SK-N-SH (cell line): ENCODE measurements around the gene C17orf114.

Experiments
- CTCF ChIA-PET: fragments of 300-600, 350-600 bp; formaldehyde crosslinking; extraction: SDS; loops from one replicate; lab custom pipeline; 2021; lab: Yijun Ruan, JAX
- POLR2A ChIA-PET: fragments of 350-600 bp; sonication (Branson Sonifier 250); formaldehyde crosslinking; extraction: SDS; loops from one replicate; lab custom pipeline; 2020; ENCODE audit warnings: antibody characterized with exemption, inconsistent platforms; lab: Yijun Ruan, JAX
- DNase-seq: peaks from one replicate; pipeline ENCODE4 v3.0.0; 2012
- H2AFZ ChIP-seq: fragments of 200-600 bp; sonication (generic); 2 replicates; pipeline ENCODE4 v1.8.1; 2016; ENCODE audit warnings: antibody characterized with exemption, mild to moderate bottlenecking, low read depth
- H3F3A ChIP-seq: fragments of 200-600 bp; sonication (generic); replicated peaks from 2 replicates; pipeline ENCODE3; 2016; ENCODE audit warnings: antibody characterized with exemption, mild to moderate bottlenecking; ENCODE audit not compliant: insufficient read depth
- H3K27ac ChIP-seq, 2 experiments: fragments of 200-500 bp in 1 of 2; fragments of 200-600 bp in 1 of 2; sonication (Bioruptor generic) in 1 of 2; sonication (generic), shearing (Covaris generic) in 1 of 2; 2 replicates each; pipeline versions ENCODE4 v1.5.1 to v1.6.1; 2014 to 2016; ENCODE audit warnings: low read depth in 2 of 2, inconsistent platforms in 1 of 2, low read length in 1 of 2, mild to moderate bottlenecking in 1 of 2, mixed read lengths in 1 of 2
- H3K27me3 ChIP-seq: fragments of 200-600 bp; sonication (generic), shearing (Covaris generic); 2 replicates; pipeline ENCODE4 v1.6.1; 2016; ENCODE audit warnings: mixed run types; ENCODE audit not compliant: insufficient read depth
- H3K36me3 ChIP-seq, 2 experiments: fragments of 200-500 bp in 1 of 2; fragments of 200-600 bp in 1 of 2; sonication (Bioruptor generic) in 1 of 2; sonication (generic) in 1 of 2; replicated peaks in 1 of 2; 2 replicates each; pipeline versions ENCODE3 to v1.5.1; 2014 to 2016; ENCODE audit warnings: low read length in 1 of 2, mild to moderate bottlenecking in 1 of 2; ENCODE audit not compliant: insufficient read depth in 2 of 2, control insufficient read depth in 1 of 2
- H3K4me1 ChIP-seq, 2 experiments: fragments of 200-500 bp in 1 of 2; fragments of 200-600 bp in 1 of 2; sonication (Bioruptor generic) in 1 of 2; sonication (generic), shearing (Covaris generic) in 1 of 2; 2 replicates each; pipeline versions ENCODE4 v1.5.1 to v1.6.1; 2014 to 2016; ENCODE audit warnings: low read depth in 1 of 2, low read length in 1 of 2, mixed run types in 1 of 2; ENCODE audit not compliant: insufficient read depth in 2 of 2, control insufficient read depth in 1 of 2
- H3K4me2 ChIP-seq: fragments of 200-600 bp; sonication (generic), shearing (Covaris generic); 2 replicates; pipeline ENCODE4 v1.6.1; 2017; ENCODE audit warnings: mixed run types
- H3K4me3 ChIP-seq, 2 experiments: fragments of 200-500 bp in 1 of 2; fragments of 200-600 bp in 1 of 2; sonication (Bioruptor generic) in 1 of 2; sonication (generic), shearing (Covaris generic) in 1 of 2; 2 replicates each; pipeline versions ENCODE4 v1.5.1 to v1.8.1; 2014 to 2016; ENCODE audit warnings: low read depth in 2 of 2, inconsistent platforms in 1 of 2, low read length in 1 of 2, mild to moderate bottlenecking in 1 of 2, mixed read lengths in 1 of 2, moderate library complexity in 1 of 2
- H3K79me2 ChIP-seq: fragments of 200-600 bp; sonication (generic); 2 replicates; pipeline ENCODE4 v1.8.1; 2017; ENCODE audit warnings: mild to moderate bottlenecking; ENCODE audit not compliant: insufficient read depth
- H3K9ac ChIP-seq: fragments of 200-600 bp; sonication (generic); 2 replicates; pipeline ENCODE4 v1.6.1; 2017; ENCODE audit warnings: mixed run types
- H3K9me2 ChIP-seq: fragments of 200-600 bp; sonication (generic); 2 replicates; pipeline ENCODE4 v1.6.1; 2017; ENCODE audit warnings: mixed run types
- H3K9me3 ChIP-seq: fragments of 200-600 bp; sonication (generic); 2 replicates; pipeline ENCODE4 v1.6.1; 2017; ENCODE audit warnings: mixed run types, mild to moderate bottlenecking, moderate library complexity
- H4K20me1 ChIP-seq: fragments of 200-600 bp; sonication (generic); 2 replicates; pipeline ENCODE4 v1.6.1; 2017; ENCODE audit warnings: mild to moderate bottlenecking, mixed run types; ENCODE audit not compliant: insufficient read depth
- CHD2 ChIP-seq: fragments of 150-350 bp; IDR thresholded peaks from 2 replicates; pipeline ENCODE4 v1.6.1; 2018; ENCODE audit warnings: low read length; ENCODE audit not compliant: partially characterized antibody
- CTCF ChIP-seq: fragments of 200-600 bp; sonication (generic); IDR thresholded peaks from 2 replicates; pipeline ENCODE4 v1.6.1; 2017; ENCODE audit warnings: antibody characterized with exemption, mild to moderate bottlenecking, moderate library complexity
- EP300 ChIP-seq, 2 experiments: IDR thresholded peaks; 2 replicates each; pipeline versions ENCODE4 v1.4.0 to v1.6.1; 2012; ENCODE audit warnings: borderline replicate concordance in 1 of 2, low read depth in 1 of 2, low read length in 1 of 2
- FOXM1 ChIP-seq: IDR thresholded peaks from 2 replicates; pipeline ENCODE4 v1.4.0; 2012; ENCODE audit warnings: low read depth, mild to moderate bottlenecking
- GABPA ChIP-seq: IDR thresholded peaks from 2 replicates; pipeline ENCODE4 v1.4.0; 2012; ENCODE audit warnings: low read depth, mild to moderate bottlenecking
- IRF3 ChIP-seq: fragments of 150-350 bp; IDR thresholded peaks from 2 replicates; pipeline ENCODE4 v1.6.1; 2016; ENCODE audit warnings: mild to moderate bottlenecking, low read depth, low read length
- MAX ChIP-seq: IDR thresholded peaks from 2 replicates; pipeline ENCODE4 v1.4.0; 2012; ENCODE audit warnings: low read depth
- MEF2A ChIP-seq: IDR thresholded peaks from 2 replicates; pipeline ENCODE4 v1.4.0; 2012; ENCODE audit warnings: low read depth, borderline replicate concordance
- MXI1 ChIP-seq: IDR thresholded peaks from 2 replicates; pipeline ENCODE4 v1.6.1; 2012; ENCODE audit warnings: mild to moderate bottlenecking, low read depth, low read length, improper control_type of control experiment
- POLR2AphosphoS5 ChIP-seq: IDR thresholded peaks from 2 replicates; pipeline ENCODE4 v1.6.1; 2012; ENCODE audit warnings: low read depth, low read length
- RAD21 ChIP-seq: IDR thresholded peaks from 2 replicates; pipeline ENCODE4 v1.6.1; 2012; ENCODE audit warnings: mild to moderate bottlenecking, low read length
- RCOR1 ChIP-seq: fragments of 150-350 bp; IDR thresholded peaks from 2 replicates; pipeline ENCODE4 v1.6.1; 2017; ENCODE audit warnings: antibody characterized with exemption, low read length
- RXRA ChIP-seq: IDR thresholded peaks from 2 replicates; pipeline ENCODE4 v1.4.0; 2012; ENCODE audit warnings: low read depth, mild to moderate bottlenecking, borderline replicate concordance
- SMC3 ChIP-seq: IDR thresholded peaks from 2 replicates; pipeline ENCODE4 v1.6.1; 2012; ENCODE audit warnings: low read depth, low read length, improper control_type of control experiment
- TCF12 ChIP-seq: IDR thresholded peaks from 2 replicates; pipeline ENCODE4 v1.4.0; 2012
- USF1 ChIP-seq: IDR thresholded peaks from 2 replicates; pipeline ENCODE4 v1.4.0; 2012; ENCODE audit warnings: low read depth, borderline replicate concordance
- USF2 ChIP-seq: fragments of 150-350 bp; IDR thresholded peaks from 2 replicates; pipeline ENCODE4 v1.6.1; 2017; ENCODE audit warnings: antibody characterized with exemption, low read length, low read depth, borderline replicate concordance
- YY1 ChIP-seq: IDR thresholded peaks from 2 replicates; pipeline ENCODE4 v1.4.0; 2012; ENCODE audit warnings: low read depth, mild to moderate bottlenecking
- WGBS: methylation state at CpG from one replicate; pipeline ENCODE4 v1.1.6; 2017; ENCODE audit warnings: low lambda C conversion rate; 5-methylcytosine and 5-hydroxymethylcytosine counted together

The C17orf114 gene

GRCh38 chr17:4796552-4796920 lies 5.6 kb downstream of the C17orf114 start:
- CTCF ChIA-PET, result interaction anchor here (0.8 to 1.8 kb wide), 5 partner anchors 9 to 230 kb away, joined by 3 to 11 read pairs (median 4); no protein-coding TSS in a partner anchor
- Histone ChIP-seq H3K4me1 (peaks cover 0 to 8% of the 10 kb centered on the region in 2 experiments; a peak in 1 of 4 replicates), H3K79me2 (peaks cover 23% of the 10 kb centered on the region), H4K20me1 (no peaks in the 10 kb centered on the region), H2AFZ (peak overlapping the region; percentile 60), H3K27ac (peak overlapping the region; percentile 78 to 80)
- peak; percentile 75 for DNase-seq
- no peak for TF ChIP-seq YY1
- 0 out of 2 replicates have a peak, but pooled peaks have one; percentile 6 for TF ChIP-seq SMC3
- TF ChIP-seq MAX, result no peak
- no peak for TF ChIP-seq RCOR1
- TF ChIP-seq MEF2A, result no peak
- TF ChIP-seq FOXM1, result no peak
- TF ChIP-seq MXI1, result peak; percentile 46; the same call in 1 of the 2 replicates
- TF ChIP-seq, all 33 proteins: peak for 2
- Histone ChIP-seq H3F3A (no peaks in the 10 kb centered on the region), H3K9ac (peak overlapping the region; percentile 88), H3K4me2 (peak overlapping the region; percentile 72), H3K27me3 (no peaks in the 10 kb centered on the region), H3K9me2 (no peaks in the 10 kb centered on the region), H3K36me3 (peaks cover 11 to 18% of the 10 kb centered on the region in 2 experiments), H3K4me3 (peak overlapping the region; percentile 81 to 95), H3K9me3 (no peaks in the 10 kb centered on the region)
- 0% methylated on average over 7 of the region's 7 CpGs for WGBS
- POLR2A ChIA-PET, result interaction anchor here (0.7 to 1.3 kb wide), 2 partner anchors 10 to 623 kb away, joined by 3 to 11 read pairs; partner anchors contain the start of genes NUP88 and PLD2

- no peaks in the 10 kb centered on the region for H3K27me3 ChIP-seq
- 89% methylated on average over 1 of the region's 1 CpG for WGBS
- H3K4me2 ChIP-seq, result no peak overlapping the region
- no peak for DNase-seq
- no peak overlapping the region for H3K9ac ChIP-seq
- H3K9me2 ChIP-seq, result no peaks in the 10 kb centered on the region
- TF ChIP-seq POLR2AphosphoS5, result no peak
- TF ChIP-seq CHD2, result no peak
- TF ChIP-seq TCF12, result no peak
- TF ChIP-seq GABPA, result no peak
- TF ChIP-seq USF2, result no peak
- TF ChIP-seq MEF2A, result no peak
- TF ChIP-seq IRF3, result no peak
- TF ChIP-seq EP300 (IDR thresholded peaks at IDR 0.05; ENCODE audit: borderline replicate concordance in 1 of 2, low read depth in 1 of 2, low read length in 1 of 2), result no peak
- no peak for TF ChIP-seq CTCF
- no peak for TF ChIP-seq USF1
- no peak for TF ChIP-seq RXRA
- no peak for TF ChIP-seq RAD21
- peak overlapping the region in 1 of 2 experiments; percentile 78; a peak in 2 of 4 replicates for H3K27ac ChIP-seq
- ChIA-PET POLR2A (no interaction called here), CTCF (no interaction called here)
- H3K79me2 ChIP-seq, result peaks cover 23% of the 10 kb centered on the region
- no peak overlapping the region for H3K4me3 ChIP-seq
- H4K20me1 ChIP-seq, result no peaks in the 10 kb centered on the region
- H3F3A ChIP-seq, result peaks cover 5% of the 10 kb centered on the region
- peaks cover 0 to 10% of the 10 kb centered on the region in 2 experiments; a peak in 1 of 4 replicates for H3K4me1 ChIP-seq
- H2AFZ ChIP-seq, result peak overlapping the region; percentile 98
- H3K36me3 ChIP-seq, result peaks cover 11 to 18% of the 10 kb centered on the region in 2 experiments
- H3K9me3 ChIP-seq, result no peaks in the 10 kb centered on the region
These were observed 7.0 kb downstream of the C17orf114 start for GRCh38 chr17:4795168-4795567.
